ENCODE results near the gene CD83.

CD83 gene

GRCh38 chr6:14141351-14142062 lies 23.9 kb downstream of the CD83 start:
- TF ChIP-seq CTCF (IDR thresholded peaks at IDR 0.05; ENCODE audit: control insufficient read depth, insufficient read depth, low read depth, low read length, missing control alignments): no peak
- DNase-seq (ENCODE audit: low read depth): no peak
- H3K4me3 ChIP-seq (ENCODE audit: control insufficient read depth, low read depth, low read length): no peak overlapping the region

- no peak for TF ChIP-seq CTCF (IDR thresholded peaks at IDR 0.05; ENCODE audit: control insufficient read depth, insufficient read depth, low read depth, low read length, missing control alignments)
- no peak overlapping the region for H3K4me3 ChIP-seq (ENCODE audit: control insufficient read depth, low read depth, low read length)
- DNase-seq (ENCODE audit: low read depth): no peak
These were observed 24.5 kb downstream of the CD83 start for GRCh38 chr6:14142063-14142450.

GRCh38 chr6:14142511-14143223 lies 25.1 kb downstream of the CD83 start:
- no peak overlapping the region for H3K4me3 ChIP-seq (ENCODE audit: control insufficient read depth, low read depth, low read length)
- DNase-seq (ENCODE audit: low read depth): no peak
- TF ChIP-seq CTCF (IDR thresholded peaks at IDR 0.05; ENCODE audit: control insufficient read depth, insufficient read depth, low read depth, low read length, missing control alignments): no peak

- H3K4me3 ChIP-seq (ENCODE audit: control insufficient read depth, low read depth, low read length): no peak overlapping the region
- TF ChIP-seq CTCF (IDR thresholded peaks at IDR 0.05; ENCODE audit: control insufficient read depth, insufficient read depth, low read depth, low read length, missing control alignments): no peak
- DNase-seq (ENCODE audit: low read depth): no peak
These were observed 25.7 kb downstream of the CD83 start for GRCh38 chr6:14143305-14143704.

- peak; percentile 93 for TF ChIP-seq CTCF (IDR thresholded peaks at IDR 0.05; ENCODE audit: control insufficient read depth, insufficient read depth, low read depth, low read length, missing control alignments)
- H3K4me3 ChIP-seq (ENCODE audit: control insufficient read depth, low read depth, low read length): no peak overlapping the region
- DNase-seq (ENCODE audit: low read depth): peak; percentile 8
These were observed 27.1 kb downstream of the CD83 start for GRCh38 chr6:14144678-14145113.

- TF ChIP-seq CTCF (IDR thresholded peaks at IDR 0.05; ENCODE audit: control insufficient read depth, insufficient read depth, low read depth, low read length, missing control alignments): no peak
- no peak overlapping the region for H3K4me3 ChIP-seq (ENCODE audit: control insufficient read depth, low read depth, low read length)
- no peak for DNase-seq (ENCODE audit: low read depth)
These were observed 29.0 kb downstream of the CD83 start for GRCh38 chr6:14146506-14147096.

Data from AG09309 (cell line).